Upper lobe of left lung (tissue), 6 donors: ENCODE measurements around the gene SERPINF2. TPM values are rescaled to one million over a fixed set of nuclear protein-coding genes. Genes with fewer than 3 reads are reported as not detected.
"Not testable (repeated sequence)": the region's sequence is repeated elsewhere in the genome, so short reads cannot be mapped to it uniquely, and the experiment has no call there.

ENCODE experiments used
- ATAC-seq, 2 donors: fragments of 200-7000 bp; cut with Tn5 transposase; one replicate each; pipeline ENCODE4 v1.9.1; 2022; ENCODE audit warnings: mild to moderate bottlenecking in 2 of 2, moderate library complexity in 2 of 2; ENCODE audit not compliant: low FRiP score in 2 of 2
- DNase-seq, 2 donors: peaks; one replicate each; pipeline ENCODE4 v3.0.0-alpha.2; 2019 to 2020
- H3K27ac ChIP-seq, 4 donors: fragments of 200-600 bp; sonication (generic); one replicate each; pipeline ENCODE4 v1.5.1; 2016 to 2019
- H3K27me3 ChIP-seq, 4 donors: fragments of 200-600 bp; sonication (generic); one replicate each; pipeline ENCODE4 v1.5.1; 2017 to 2019
- H3K36me3 ChIP-seq, 4 donors: fragments of 200-600 bp; sonication (generic); one replicate each; pipeline ENCODE4 v1.5.1; 2016 to 2019
- H3K4me1 ChIP-seq, 4 donors: fragments of 200-600 bp; sonication (generic); one replicate each; pipeline ENCODE4 v1.5.1; 2018 to 2019
- H3K4me3 ChIP-seq, 4 donors: fragments of 200-600 bp; sonication (generic); one replicate each; pipeline ENCODE4 v1.5.1; 2017 to 2019; ENCODE audit warnings: mild to moderate bottlenecking in 2 of 4, moderate library complexity in 1 of 4
- H3K9me3 ChIP-seq, 4 donors: fragments of 200-600 bp; sonication (generic); one replicate each; pipeline ENCODE4 v1.5.1; 2018 to 2019
- CTCF ChIP-seq, 6 experiments: fragments of 450-650 bp in 4 of 6; fragments of 200-600 bp in 2 of 6; sonication (generic) in 2 of 6; IDR thresholded peaks; one replicate each; pipeline ENCODE4 v1.5.1; 2016 to 2019; ENCODE audit warnings: antibody characterized with exemption in 6 of 6
- EP300 ChIP-seq, 4 donors: sonication (generic); formaldehyde crosslinking; IDR thresholded peaks; one replicate each; pipeline ENCODE4 v1.5.1; 2017; ENCODE audit warnings: antibody characterized with exemption in 4 of 4, control low read depth in 2 of 4
- POLR2A ChIP-seq, 4 donors: fragments of 450-650 bp; IDR thresholded peaks; one replicate each; pipeline ENCODE4 v1.5.1; 2016 to 2017; ENCODE audit warnings: antibody characterized with exemption in 4 of 4, mild to moderate bottlenecking in 2 of 4
- POLR2AphosphoS5 ChIP-seq, 2 donors: sonication (generic); formaldehyde crosslinking; IDR thresholded peaks; one replicate each; pipeline ENCODE4 v1.5.1; 2017; ENCODE audit warnings: antibody characterized with exemption in 2 of 2
- WGBS, 2 donors: methylation state at CpG; one replicate each; pipeline ENCODE4 v1.1.5; 2017 to 2018; 5-methylcytosine and 5-hydroxymethylcytosine counted together
- total RNA-seq, 6 donors: library from RNA; depleted of rRNA in 4 of 6; stranded (reverse); fragments of >200 nt in 4 of 6; gene quantifications; one replicate each; pipeline versions ENCODE4 v1.1.0 to v1.2.1, GENCODE V29; 2016 to 2021
- donor health status: DM: no; HTN: no; CAD: no; lungs with moderate emphysema.
- donor health status: DM: no; HTN: yes; CAD: no; lungs with severe emphysema.

Gene SERPINF2
- total RNA-seq, 6 donors from 2014 or later: 4.6 to 48.2 (median 24.6) TPM

DNA sequence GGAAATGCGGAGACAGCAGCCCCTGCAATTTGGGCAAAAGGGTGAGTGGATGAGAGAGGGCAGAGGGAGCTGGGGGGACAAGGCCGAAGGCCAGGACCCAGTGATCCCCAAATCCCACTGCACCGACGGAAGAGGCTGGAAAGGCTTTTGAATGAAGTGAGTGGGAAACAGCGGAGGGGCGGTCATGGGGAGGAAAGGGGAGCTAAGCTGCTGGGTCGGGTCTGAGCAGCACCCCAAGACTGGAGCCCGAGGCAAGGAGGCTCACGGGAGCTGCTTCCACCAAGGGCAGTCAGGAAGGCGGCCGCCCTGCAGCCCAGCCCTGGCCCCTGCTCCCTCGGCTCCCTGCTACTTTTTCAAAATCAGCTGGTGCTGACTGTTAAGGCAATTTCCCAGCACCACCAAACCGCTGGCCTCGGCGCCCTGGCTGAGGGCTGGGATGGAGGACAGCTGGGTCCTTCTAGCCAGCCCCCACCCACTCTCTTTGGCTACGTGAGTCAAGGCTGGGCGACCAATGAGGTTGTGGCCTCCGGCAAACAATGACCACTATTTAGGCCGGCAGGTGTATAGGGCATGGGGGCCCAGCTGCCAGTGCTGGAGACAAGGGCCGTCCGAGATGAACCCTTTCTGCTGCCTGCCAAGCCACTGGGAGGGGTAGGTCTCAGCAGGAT is 19.7 kb downstream of the SERPINF2 start:
- DNase-seq: peak in 1 of 2 donors; percentile 81
- H3K36me3 ChIP-seq: no peaks in the 10 kb centered on the region
- TF ChIP-seq POLR2A (IDR thresholded peaks at IDR 0.05) (peak in 1 of 4 donors; percentile 8), EP300 (IDR thresholded peaks at IDR 0.05) (no peak), POLR2AphosphoS5 (IDR thresholded peaks at IDR 0.05) (peak in 1 of 2 donors; percentile 9)
- no peaks in the 10 kb centered on the region for H3K27me3 ChIP-seq
- peak overlapping the region in 3 of 4 donors; percentile 25 to 26 (median 26) for H3K4me3 ChIP-seq
- H3K27ac ChIP-seq: peak overlapping the region; percentile 70 to 79 (median 75)
- H3K9me3 ChIP-seq: no peaks in the 10 kb centered on the region
- peak; percentile 54 to 69 for ATAC-seq
- 75 to 83% methylated on average over 18 to 21 of the region's 21 CpGs for WGBS, 2 donors
- H3K4me1 ChIP-seq: peaks cover 20 to 37% (median 30%) of the 10 kb centered on the region in 4 donors

- Histone ChIP-seq H3K4me3 (peak overlapping the region in 3 of 4 donors; percentile 25 to 26 (median 26)), H3K4me1 (peaks cover 20 to 37% (median 30%) of the 10 kb centered on the region in 4 donors), H3K27ac (peak overlapping the region; percentile 70 to 79 (median 75)), H3K27me3 (no peaks in the 10 kb centered on the region), H3K36me3 (no peaks in the 10 kb centered on the region), H3K9me3 (no peaks in the 10 kb centered on the region)
- TF ChIP-seq POLR2A (IDR thresholded peaks at IDR 0.05): no peak
- TF ChIP-seq POLR2AphosphoS5 (IDR thresholded peaks at IDR 0.05): peak in 1 of 2 donors; percentile 8
- no peak for TF ChIP-seq CTCF (IDR thresholded peaks at IDR 0.05)
- no peak for TF ChIP-seq EP300 (IDR thresholded peaks at IDR 0.05)
- DNase-seq (no peak), ATAC-seq (peak; percentile 25 to 76)
- WGBS, 2 donors: 67 to 68% methylated on average over 17 to 22 of the region's 22 CpGs
These were observed 20.5 kb downstream of the SERPINF2 start for GRCh38 chr17:1762901-1763898.

DNA sequence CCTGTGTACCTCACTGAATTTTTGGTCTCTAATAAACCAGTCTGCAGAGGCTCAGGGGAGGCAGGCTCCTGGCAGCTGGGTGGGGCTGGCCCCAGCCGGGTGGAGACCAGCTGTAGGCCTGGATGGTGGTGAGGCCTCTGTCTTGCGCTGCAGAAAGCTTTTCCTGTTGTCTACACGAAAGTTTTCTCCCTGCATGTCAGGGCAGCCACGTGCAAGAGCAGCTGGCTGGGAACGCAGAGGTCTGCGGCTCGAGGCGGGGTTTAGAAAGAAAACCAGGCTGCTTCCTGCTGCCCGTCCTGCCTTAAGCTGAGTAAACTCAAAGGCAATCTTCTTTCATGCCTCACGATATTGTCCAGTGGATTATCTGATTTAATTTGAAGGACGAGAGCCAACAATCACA is 21.6 kb downstream of the SERPINF2 start:
- H3K9me3 ChIP-seq: no peaks in the 10 kb centered on the region
- TF ChIP-seq CTCF (IDR thresholded peaks at IDR 0.05) (no peak), POLR2AphosphoS5 (IDR thresholded peaks at IDR 0.05) (peak; percentile 63 to 69), POLR2A (IDR thresholded peaks at IDR 0.05) (peak in 1 of 4 donors; percentile 50), EP300 (IDR thresholded peaks at IDR 0.05) (no peak)
- H3K36me3 ChIP-seq: no peaks in the 10 kb centered on the region
- H3K4me1 ChIP-seq: peaks cover 20 to 36% (median 30%) of the 10 kb centered on the region in 4 donors
- H3K27ac ChIP-seq: peak overlapping the region; percentile 70 to 79 (median 75)
- H3K27me3 ChIP-seq: no peaks in the 10 kb centered on the region
- 23 to 32% methylated on average over 10 to 11 of the region's 11 CpGs for whole genome bisulfite sequencing, 2 donors
- peak in 1 of 2 donors; percentile 67 for DNase-seq
- no peak overlapping the region for H3K4me3 ChIP-seq
- ATAC-seq: peak; percentile 72 to 73

DNA sequence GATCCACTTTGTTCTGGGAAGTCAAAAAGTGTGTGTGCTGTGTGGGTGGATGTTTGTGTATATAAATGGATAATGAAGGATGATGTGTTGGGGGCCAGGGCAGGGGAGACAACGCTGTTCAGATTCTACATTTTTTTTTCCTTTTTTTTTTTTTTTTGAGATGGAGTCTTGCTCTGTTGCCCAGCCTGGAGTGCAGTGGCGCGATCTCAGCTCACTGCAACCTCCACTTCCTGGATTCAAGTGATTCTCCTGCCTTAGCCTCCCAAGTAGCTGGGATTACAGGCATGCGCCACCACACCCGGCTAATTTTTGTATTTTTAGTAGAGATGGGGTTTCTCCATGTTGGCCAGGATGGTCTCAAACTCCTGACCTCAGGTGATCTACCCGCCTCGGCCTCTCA is 22.0 kb downstream of the SERPINF2 start:
- H3K27me3 ChIP-seq, H3K9me3 ChIP-seq, DNase-seq, ATAC-seq, H3K36me3 ChIP-seq, H3K4me3 ChIP-seq: not testable (repeated sequence)
- peak overlapping the region; percentile 70 to 79 (median 75) for H3K27ac ChIP-seq
- 78 to 87% methylated on average over 7 of the region's 7 CpGs for WGBS, 2 donors
- peaks cover 20 to 40% (median 30%) of the 10 kb centered on the region in 4 donors for H3K4me1 ChIP-seq
- peak in 1 of 2 donors; percentile 42 for TF ChIP-seq POLR2AphosphoS5 (IDR thresholded peaks at IDR 0.05)

- no peaks in the 10 kb centered on the region for H3K27me3 ChIP-seq
- ATAC-seq (no peak), DNase-seq (no peak)
- peaks cover 20 to 49% (median 32%) of the 10 kb centered on the region in 4 donors for H3K4me1 ChIP-seq
- H3K4me3 ChIP-seq: no peak overlapping the region
- H3K9me3 ChIP-seq: no peaks in the 10 kb centered on the region
- H3K36me3 ChIP-seq: no peaks in the 10 kb centered on the region
- no peak overlapping the region for H3K27ac ChIP-seq
- TF ChIP-seq EP300 (IDR thresholded peaks at IDR 0.05): no peak
- no peak for TF ChIP-seq POLR2A (IDR thresholded peaks at IDR 0.05)
- TF ChIP-seq CTCF (IDR thresholded peaks at IDR 0.05): no peak
- TF ChIP-seq POLR2AphosphoS5 (IDR thresholded peaks at IDR 0.05): no peak
- WGBS, 2 donors: 92 to 97% methylated on average over 3 of the region's 3 CpGs
These were observed 22.9 kb downstream of the SERPINF2 start for GRCh38 chr17:1765576-1765975.
